Measurements from ENCODE around the gene STIP1. TPM values are rescaled to one million over a fixed set of nuclear protein-coding genes. Genes with fewer than 3 reads are reported as not detected.

STIP1 gene
- total and polyA plus RNA-seq, 2 of the 8 experiments (the other 6 are each of a cell fraction or from before 2014, with no cell fraction given): 140 to 329 TPM

- TF ChIP-seq CHD7 (IDR thresholded peaks at IDR 0.05; ENCODE audit: insufficient replicate concordance, low read length) (no peak), USF2 (IDR thresholded peaks at IDR 0.05; ENCODE audit: low read length) (no peak), BACH1 (IDR thresholded peaks at IDR 0.05; ENCODE audit: low read length) (no peak), FOSL1 (IDR thresholded peaks at IDR 0.05; ENCODE audit: insufficient read depth, low read depth, low read length) (no peak), SUZ12 (IDR thresholded peaks at IDR 0.05; ENCODE audit: low read length) (no peak), TAF1 (IDR thresholded peaks at IDR 0.05; ENCODE audit: low read depth, low read length) (no peak), PHF8 (conservative IDR thresholded peaks at IDR 0.05; ENCODE audit: low read depth, low read length) (no peak), SAP30 (IDR thresholded peaks at IDR 0.05; ENCODE audit: insufficient read depth, insufficient replicate concordance, low read length) (no peak)
Observed at GRCh38 chr11:64206457-64207255, 20.7 kb downstream of the STIP1 start, which contains the start of gene FERMT3 (continued).

All from H1 (cell line).